CD14-positive monocyte (primary cell): ENCODE measurements around the gene MKI67. TPM values are rescaled to one million over a fixed set of nuclear protein-coding genes. Genes with fewer than 3 reads are reported as not detected.

Experiments
- DNase-seq, 3 donors: peaks; one replicate each; pipeline ENCODE4 v3.0.0-alpha.2; 2011 to 2022
- H2AFZ ChIP-seq: 2 replicates; pipeline ENCODE4 v1.6.0; 2012; ENCODE audit warnings: mild to moderate bottlenecking, low read depth, low read length, inconsistent platforms; ENCODE audit not compliant: insufficient read depth, poor library complexity, severe bottlenecking
- H3K27ac ChIP-seq, 2 donors: 1 replicate in 1 of 2; 2 replicates in 1 of 2; pipeline ENCODE4 v1.5.1; 2012 to 2013; ENCODE audit warnings: low read length in 2 of 2, control low read depth in 1 of 2, inconsistent platforms in 1 of 2, low read depth in 1 of 2, mild to moderate bottlenecking in 1 of 2
- H3K27me3 ChIP-seq, 2 donors: one replicate each; pipeline versions ENCODE4 v1.6.0 to v1.6.1; 2011 to 2013; ENCODE audit warnings: low read length in 2 of 2; ENCODE audit not compliant: control insufficient read depth in 2 of 2, insufficient read depth in 2 of 2
- H3K36me3 ChIP-seq, 2 donors: replicated peaks in 1 of 2; 1 replicate in 1 of 2; 2 replicates in 1 of 2; pipeline versions ENCODE4 v1.5.1 to v1.6.1; 2012 to 2013; ENCODE audit warnings: low read length in 2 of 2, control low read depth in 1 of 2, inconsistent platforms in 1 of 2, mild to moderate bottlenecking in 1 of 2; ENCODE audit not compliant: insufficient read depth in 2 of 2, control insufficient read depth in 1 of 2
- H3K4me1 ChIP-seq, 2 donors: 1 replicate in 1 of 2; 2 replicates in 1 of 2; pipeline versions ENCODE4 v1.5.1 to v1.6.1; 2012 to 2013; ENCODE audit warnings: low read length in 2 of 2, control low read depth in 1 of 2, inconsistent platforms in 1 of 2, mild to moderate bottlenecking in 1 of 2, moderate library complexity in 1 of 2; ENCODE audit not compliant: insufficient read depth in 2 of 2, control insufficient read depth in 1 of 2
- H3K4me2 ChIP-seq: replicated peaks from 2 replicates; pipeline ENCODE3; 2012; ENCODE audit warnings: low read length, moderate library complexity, mild to moderate bottlenecking; ENCODE audit not compliant: poor library complexity, severe bottlenecking; ENCODE audit errors: extremely low read depth
- H3K4me3 ChIP-seq, 3 experiments: fragments of 200-600 bp in 1 of 3; sonication (generic) in 1 of 3; replicated peaks in 1 of 3; 1 replicate in 2 of 3; 2 replicates in 1 of 3; pipeline ENCODE4 v1.5.1; 2011 to 2013; ENCODE audit warnings: low read length in 3 of 3, mild to moderate bottlenecking in 3 of 3, control low read depth in 2 of 3, low read depth in 2 of 3, inconsistent platforms in 1 of 3, moderate library complexity in 1 of 3
- H3K79me2 ChIP-seq: 2 replicates; pipeline ENCODE4 v1.6.0; 2012; ENCODE audit warnings: mild to moderate bottlenecking, control low read depth, inconsistent platforms, low read length, moderate library complexity; ENCODE audit not compliant: insufficient read depth
- H3K9ac ChIP-seq: 2 replicates; pipeline ENCODE4 v1.6.0; 2017; ENCODE audit warnings: low read length, mild to moderate bottlenecking; ENCODE audit not compliant: insufficient read depth, poor library complexity, severe bottlenecking
- H3K9me3 ChIP-seq, 2 donors: replicated peaks in 1 of 2; 1 replicate in 1 of 2; 2 replicates in 1 of 2; pipeline versions ENCODE4 v1.5.1 to v1.6.1; 2012 to 2013; ENCODE audit warnings: low read length in 2 of 2, control low read depth in 1 of 2; ENCODE audit not compliant: control insufficient read depth in 1 of 2, insufficient read depth in 1 of 2
- H4K20me1 ChIP-seq: 2 replicates; pipeline ENCODE4 v1.6.0; 2012; ENCODE audit warnings: mild to moderate bottlenecking, low read length, control low read depth, moderate library complexity; ENCODE audit not compliant: insufficient read depth
- H3K27ac Mint-ChIP-seq, 7 donors: one replicate each; pipeline ENCODE4 v1.8.0; 2020; ENCODE audit warnings: mild to moderate bottlenecking in 7 of 7, mixed read lengths in 7 of 7, moderate library complexity in 6 of 7, inconsistent platforms in 2 of 7
- H3K27me3 Mint-ChIP-seq, 3 donors: one replicate each; pipeline ENCODE4 v1.8.0; 2021 to 2022; ENCODE audit warnings: low read depth in 3 of 3, mild to moderate bottlenecking in 3 of 3, mixed read lengths in 3 of 3, moderate library complexity in 3 of 3, inconsistent platforms in 1 of 3
- H3K36me3 Mint-ChIP-seq, 2 donors: one replicate each; pipeline ENCODE4 v1.8.0; 2020; ENCODE audit warnings: mixed read lengths in 2 of 2, inconsistent platforms in 1 of 2, mild to moderate bottlenecking in 1 of 2
- H3K4me1 Mint-ChIP-seq: one replicate; pipeline ENCODE4 v1.8.0; 2020; ENCODE audit warnings: mild to moderate bottlenecking, mixed read lengths
- H3K4me3 Mint-ChIP-seq, 2 donors: one replicate each; pipeline ENCODE4 v1.8.0; 2020; ENCODE audit warnings: mild to moderate bottlenecking in 2 of 2, mixed read lengths in 2 of 2, moderate library complexity in 1 of 2
- H3K9me3 Mint-ChIP-seq, 7 donors: one replicate each; pipeline ENCODE4 v1.8.0; 2020 to 2022; ENCODE audit warnings: mixed read lengths in 7 of 7, mild to moderate bottlenecking in 6 of 7, moderate library complexity in 6 of 7, inconsistent platforms in 2 of 7
- CTCF ChIP-seq: fragments of 200-600 bp; IDR thresholded peaks from one replicate; pipeline ENCODE4 v1.8.0; 2022; ENCODE audit warnings: antibody characterized with exemption, mild to moderate bottlenecking
- WGBS: methylation state at CpG from one replicate; pipeline ENCODE4 v1.1.5; 2013; ENCODE audit warnings: missing lambda C conversion rate; ENCODE audit not compliant: insufficient coverage; 5-methylcytosine and 5-hydroxymethylcytosine counted together
- intact Hi-C, 2 donors: fragments of 100-400 bp; cut with micrococcal nuclease; formaldehyde crosslinking; loops; one replicate each; pipeline versions ENCODE4 v1.15.0 to v1.15.1; 2023
- polyA plus RNA-seq, 3 donors: library from polyadenylated mRNA; depleted of rRNA in 1 of 3; unstranded in 2 of 3; stranded (reverse) in 1 of 3; fragments of 300-500 nt in 2 of 3; fragments of >200 nt in 1 of 3; fragmentation: Illumina TruSeq in 2 of 3; gene quantifications; 1 replicate in 2 of 3; 2 replicates in 1 of 3; pipeline ENCODE4 v1.2.3, GENCODE V29; 2012 to 2021

The MKI67 gene
- polyA plus RNA-seq, 3 donors: 0.02 to 0.05 TPM; not detected in 1

- no peak overlapping the region for H3K4me3 Mint-ChIP-seq
- peaks cover 43 to 66% of the 10 kb centered on the region in 2 donors for H3K36me3 Mint-ChIP-seq
These were observed 26.3 kb downstream of the MKI67 start for GRCh38 chr10:128099901-128100300.

GRCh38 chr10:128098631-128099030 lies 27.6 kb downstream of the MKI67 start:
- Mint-ChIP-seq H3K4me3 (no peak overlapping the region), H3K36me3 (peaks cover 48 to 61% of the 10 kb centered on the region in 2 donors), H3K27me3 (no peaks in the 10 kb centered on the region), H3K27ac (peak overlapping the region in 3 of 7 donors; percentile 6 to 49 (median 10)), H3K9me3 (no peaks in the 10 kb centered on the region), H3K4me1 (peaks cover 13% of the 10 kb centered on the region)
- H2AFZ ChIP-seq: no peak overlapping the region
- no peak for TF ChIP-seq CTCF
- peak overlapping the region in 1 of 2 donors; percentile 9 for H3K27ac ChIP-seq
- H4K20me1 ChIP-seq: no peaks in the 10 kb centered on the region
- peaks cover 46 to 83% of the 10 kb centered on the region in 2 donors for H3K36me3 ChIP-seq
- H3K4me1 ChIP-seq: no peaks in the 10 kb centered on the region
- H3K9ac ChIP-seq: no peak overlapping the region
- 95% methylated on average over 10 of the region's 10 CpGs for WGBS
- H3K4me2 ChIP-seq: no peak overlapping the region
- peaks cover 63% of the 10 kb centered on the region for H3K79me2 ChIP-seq
- intact Hi-C loops: no loop called here
- DNase-seq: no peak
- H3K4me3 ChIP-seq: no peak overlapping the region
- no peaks in the 10 kb centered on the region for H3K9me3 ChIP-seq
- H3K27me3 ChIP-seq: no peaks in the 10 kb centered on the region

More at GRCh38 chr10:128099901-128100300, 26.3 kb downstream of the MKI67 start:
- H3K27ac Mint-ChIP-seq: peak overlapping the region in 2 of 7 donors; percentile 36 to 47
- Histone ChIP-seq H3K27ac (no peak overlapping the region), H3K27me3 (no peaks in the 10 kb centered on the region), H3K36me3 (peaks cover 59 to 95% of the 10 kb centered on the region in 2 donors), H3K9ac (no peak overlapping the region), H3K79me2 (peaks cover 75% of the 10 kb centered on the region), H4K20me1 (no peaks in the 10 kb centered on the region), H3K9me3 (no peaks in the 10 kb centered on the region), H3K4me1 (no peaks in the 10 kb centered on the region), H3K4me2 (no peak overlapping the region), H2AFZ (no peak overlapping the region), H3K4me3 (no peak overlapping the region)
- TF ChIP-seq CTCF: no peak
- intact Hi-C loops: no loop called here
- WGBS: 97% methylated on average over 10 of the region's 10 CpGs
- H3K4me1 Mint-ChIP-seq: peaks cover 13% of the 10 kb centered on the region
- no peaks in the 10 kb centered on the region for H3K9me3 Mint-ChIP-seq
- H3K27me3 Mint-ChIP-seq: peaks cover 0 to under 1% (median 0%) of the 10 kb centered on the region in 3 donors
- DNase-seq: no peak
